A673 (cell line): ENCODE results near the gene SERPINH1. TPM values are rescaled to one million over a fixed set of nuclear protein-coding genes. Genes with fewer than 3 reads are reported as not detected.
A peak's percentile ranks its signal among the peaks of the same experiment; 100 is the strongest.

Experiments used
- Bru-seq: library from RNA; stranded (reverse); fragments of 400-500 nt; gene quantifications from one replicate; lab custom pipeline; 2021; lab: Mats Ljungman, UMichigan
- BruChase-seq, 2 experiments: library from RNA; stranded (reverse); fragments of 400-500 nt; gene quantifications; one replicate each; lab custom pipeline; 2021; lab: Mats Ljungman, UMichigan
- BruUV-seq: library from RNA; stranded (reverse); fragments of 400-500 nt; replicated peaks from 2 replicates; lab custom pipeline; 2021; lab: Mats Ljungman, UMichigan
- CTCF ChIA-PET: fragments of 300-600 bp; sonication (Branson Sonifier 250); formaldehyde crosslinking; loops from one replicate; lab custom pipeline; 2022; ENCODE audit warnings: antibody characterized with exemption; lab: Charles Lee
- POLR2A ChIA-PET: fragments of 300-600 bp; sonication (Branson Sonifier 250); formaldehyde crosslinking; loops from one replicate; lab custom pipeline; 2022; ENCODE audit warnings: antibody characterized with exemption; ENCODE audit not compliant: low non-redundant PET; lab: Charles Lee
- DNase-seq: peaks from one replicate; pipeline ENCODE4 v3.0.0-alpha.2; 2015; ENCODE audit warnings: low spot score
- H3K27ac ChIP-seq: fragments of 200-600 bp; sonication (generic); 2 replicates; pipeline ENCODE4 v1.5.1; 2016; ENCODE audit warnings: mixed run types, low read depth, mild to moderate bottlenecking, mixed read lengths, antibody characterized with exemption, low read length; ENCODE audit not compliant: poor library complexity, severe bottlenecking
- H3K27me3 ChIP-seq: fragments of 200-600 bp; sonication (generic); replicated peaks from 2 replicates; pipeline ENCODE4 v1.6.1; 2017; ENCODE audit warnings: mixed run types, low read depth, mild to moderate bottlenecking, mixed read lengths, antibody characterized with exemption, low read length; ENCODE audit not compliant: insufficient read depth, poor library complexity
- H3K36me3 ChIP-seq: fragments of 200-600 bp; sonication (generic); 2 replicates; pipeline ENCODE4 v1.6.1; 2016; ENCODE audit warnings: mixed run types, mild to moderate bottlenecking, mixed read lengths, antibody characterized with exemption, low read length; ENCODE audit not compliant: insufficient read depth, poor library complexity, severe bottlenecking
- H3K4me1 ChIP-seq: fragments of 200-600 bp; sonication (generic); 2 replicates; pipeline ENCODE4 v1.6.1; 2017; ENCODE audit warnings: mixed run types, mild to moderate bottlenecking, mixed read lengths, antibody characterized with exemption, low read length; ENCODE audit not compliant: insufficient read depth, poor library complexity, severe bottlenecking
- H3K4me3 ChIP-seq: fragments of 200-600 bp; sonication (generic); 2 replicates; pipeline ENCODE4 v1.5.1; 2016; ENCODE audit warnings: low read depth, mixed run types, mild to moderate bottlenecking, mixed read lengths, low read length; ENCODE audit not compliant: poor library complexity, severe bottlenecking
- H3K9me3 ChIP-seq: fragments of 200-600 bp; sonication (generic); 2 replicates; pipeline ENCODE4 v1.6.1; 2016; ENCODE audit warnings: mixed run types, low read depth, mild to moderate bottlenecking, mixed read lengths, antibody characterized with exemption, low read length; ENCODE audit not compliant: poor library complexity, severe bottlenecking
- EZH2 ChIP-seq: fragments of 200-600 bp; sonication (generic); IDR thresholded peaks from 2 replicates; pipeline ENCODE4 v1.6.1; 2017; ENCODE audit warnings: borderline replicate concordance, low read depth, mild to moderate bottlenecking, mixed read lengths, antibody characterized with exemption, low read length; ENCODE audit not compliant: poor library complexity, severe bottlenecking
- intact Hi-C: fragments of 100-400 bp; cut with micrococcal nuclease; formaldehyde crosslinking; loops from one replicate; pipeline ENCODE4 v1.10.0; 2022; ENCODE audit not compliant: unreplicated experiment
- long read RNA-seq: library from polyadenylated mRNA; stranded (forward); transcript quantifications from one replicate; pipeline ENCODE4 v2.0.0, GENCODE V29; 2022
- total RNA-seq: library from RNA; stranded (reverse); gene quantifications from 2 replicates; pipeline ENCODE4 v1.2.3, GENCODE V29; 2021
- TF ChIP-seq, protein P1 (sequence below): fragments of 300-800, 200-600 bp; sonication (generic); conservative IDR thresholded peaks from 2 replicates; pipeline ENCODE4 v1.5.1; 2017; ENCODE audit warnings: low read depth, mild to moderate bottlenecking, antibody characterized with exemption, low read length, moderate library complexity, mixed read lengths

Gene SERPINH1
- total RNA-seq (264 and 268 TPM in 2 replicates), Bru-seq, nascent RNA (percentile 84 among the genes with signal in this experiment), BruChase-seq, experiment 1, labeled RNA remaining after a 2-hour chase (percentile 85 among the genes with signal in this experiment), BruChase-seq, experiment 2, labeled RNA remaining after a 6-hour chase (percentile 95 among the genes with signal in this experiment)
- long read RNA-seq, transcript SERPINH1-201 (5 exons, 2,225 nt), result major isoform, 157 of 189 reads
- long read RNA-seq, partial matches to known transcripts, result 17 of 189 reads
- long read RNA-seq, other reads (novel, unspliced or antisense), result 12 of 189 reads

DNA sequence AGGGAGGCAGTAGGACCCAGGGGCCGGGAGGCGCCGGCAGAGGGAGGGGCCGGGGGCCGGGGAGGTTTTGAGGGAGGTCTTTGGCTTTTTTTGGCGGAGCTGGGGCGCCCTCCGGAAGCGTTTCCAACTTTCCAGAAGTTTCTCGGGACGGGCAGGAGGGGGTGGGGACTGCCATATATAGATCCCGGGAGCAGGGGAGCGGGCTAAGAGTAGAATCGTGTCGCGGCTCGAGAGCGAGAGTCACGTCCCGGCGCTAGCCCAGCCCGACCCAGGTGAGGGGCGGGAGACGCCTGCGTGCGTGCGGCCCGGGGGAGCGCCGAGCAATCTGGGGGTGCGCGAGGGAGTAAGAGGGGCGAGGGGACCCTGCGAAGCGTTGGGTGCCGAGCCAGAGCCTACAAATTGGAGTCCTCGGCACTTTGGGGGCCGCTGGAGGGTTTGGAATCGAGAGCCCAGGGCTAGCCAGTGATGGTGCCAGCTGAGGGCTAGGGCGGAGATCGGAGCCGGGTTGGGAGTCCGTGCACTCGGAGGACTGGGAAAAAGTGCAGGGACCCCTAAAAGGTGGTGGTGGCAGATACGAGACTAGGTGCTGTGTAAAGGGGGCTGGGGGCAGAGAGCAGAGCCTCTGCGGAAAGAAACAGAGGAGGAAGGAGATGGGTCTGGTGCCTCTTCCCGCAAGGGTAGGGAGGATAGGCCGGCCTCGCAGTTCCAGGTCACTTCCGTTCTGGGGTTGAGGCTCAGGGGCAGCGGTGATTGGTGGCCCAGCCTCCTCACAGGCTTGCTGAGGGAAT is at the start of gene SERPINH1:
Gene SERPINH1 (plus strand): TSS at position 206 of the 788 bp plus-strand sequence. CDS start 4,097 bp downstream, outside the sequence.
- Histone ChIP-seq H3K4me3 (peak within 1 kb of the TSS; percentile 86), H3K9me3 (no peaks in the 10 kb centered on the region), H3K36me3 (peaks cover 29% of the 10 kb centered on the region), H3K4me1 (peaks cover 66% of the 10 kb centered on the region), H3K27me3 (no peaks in the 10 kb centered on the region), H3K27ac (peak within 1 kb of the TSS; percentile 99)
- ChIA-PET POLR2A (interaction anchor here (0.5 to 1.6 kb wide), 3 partner anchors 8 to 146 kb away, joined by 4 to 11 read pairs (median 7); no protein-coding TSS in a partner anchor), CTCF (interaction anchor here (0.6 to 1.0 kb wide), 3 partner anchors 14 to 253 kb away, joined by 3 to 4 read pairs (median 4); no protein-coding TSS in a partner anchor)
- intact Hi-C loops, result no loop called here
- no peak for TF ChIP-seq EZH2
- TF ChIP-seq, protein P1, sequence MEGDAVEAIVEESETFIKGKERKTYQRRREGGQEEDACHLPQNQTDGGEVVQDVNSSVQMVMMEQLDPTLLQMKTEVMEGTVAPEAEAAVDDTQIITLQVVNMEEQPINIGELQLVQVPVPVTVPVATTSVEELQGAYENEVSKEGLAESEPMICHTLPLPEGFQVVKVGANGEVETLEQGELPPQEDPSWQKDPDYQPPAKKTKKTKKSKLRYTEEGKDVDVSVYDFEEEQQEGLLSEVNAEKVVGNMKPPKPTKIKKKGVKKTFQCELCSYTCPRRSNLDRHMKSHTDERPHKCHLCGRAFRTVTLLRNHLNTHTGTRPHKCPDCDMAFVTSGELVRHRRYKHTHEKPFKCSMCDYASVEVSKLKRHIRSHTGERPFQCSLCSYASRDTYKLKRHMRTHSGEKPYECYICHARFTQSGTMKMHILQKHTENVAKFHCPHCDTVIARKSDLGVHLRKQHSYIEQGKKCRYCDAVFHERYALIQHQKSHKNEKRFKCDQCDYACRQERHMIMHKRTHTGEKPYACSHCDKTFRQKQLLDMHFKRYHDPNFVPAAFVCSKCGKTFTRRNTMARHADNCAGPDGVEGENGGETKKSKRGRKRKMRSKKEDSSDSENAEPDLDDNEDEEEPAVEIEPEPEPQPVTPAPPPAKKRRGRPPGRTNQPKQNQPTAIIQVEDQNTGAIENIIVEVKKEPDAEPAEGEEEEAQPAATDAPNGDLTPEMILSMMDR, result no peak
- DNase-seq, result peak; percentile 93
- no TSS peak for BruUV-seq

DNA sequence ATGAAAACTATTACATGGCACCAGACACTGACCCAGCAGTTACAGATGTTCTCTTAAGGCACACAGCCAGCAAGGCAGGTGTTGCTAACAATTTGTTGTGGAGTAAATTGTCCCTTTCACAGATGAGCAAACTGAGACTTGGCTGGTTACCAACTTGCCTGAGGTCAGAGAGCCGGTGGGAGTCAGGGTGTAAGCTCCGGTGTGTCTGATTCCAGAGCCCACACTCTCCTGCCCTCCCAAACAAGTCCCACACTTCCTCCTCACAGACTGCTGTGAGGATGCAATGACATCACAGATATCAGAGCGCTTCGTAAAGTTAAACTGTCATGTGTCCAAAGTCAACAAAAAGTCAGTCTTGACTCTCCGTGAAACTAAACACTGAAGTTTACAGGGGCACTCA is 48.8 kb upstream of the SERPINH1 start:
- Histone ChIP-seq H3K4me3 (no peak overlapping the region), H3K27ac (no peak overlapping the region), H3K9me3 (no peaks in the 10 kb centered on the region), H3K36me3 (no peaks in the 10 kb centered on the region), H3K4me1 (no peaks in the 10 kb centered on the region), H3K27me3 (no peaks in the 10 kb centered on the region)
- intact Hi-C loops, result no loop called here
- BruUV-seq, result no TSS peak
- no peak for TF ChIP-seq EZH2
- TF ChIP-seq, protein P1, result no peak
- ChIA-PET POLR2A (no interaction called here), CTCF (no interaction called here)
- no peak for DNase-seq

DNA sequence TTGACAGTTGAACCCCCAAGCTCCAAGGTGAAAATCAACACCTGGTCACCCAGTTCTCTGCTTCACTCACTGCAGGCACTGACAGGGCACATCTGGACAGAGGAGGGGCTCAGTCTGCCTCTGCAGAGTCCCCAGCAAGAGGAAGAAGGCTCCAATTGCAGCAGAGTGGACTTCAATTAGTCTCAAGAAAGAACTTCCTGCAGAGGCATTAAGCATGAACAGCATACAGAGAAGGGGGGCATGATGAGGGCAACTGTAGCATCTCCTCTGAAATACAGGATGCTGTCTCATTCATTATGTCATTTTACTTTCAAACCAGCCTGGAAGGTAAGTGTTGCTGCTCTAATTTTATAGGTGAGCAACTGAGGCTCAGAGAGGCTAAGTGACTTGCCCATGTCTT is 47.5 kb upstream of the SERPINH1 start:
- no peaks in the 10 kb centered on the region for H3K27me3 ChIP-seq
- BruUV-seq, result no TSS peak
- H3K27ac ChIP-seq, result no peak overlapping the region
- CTCF ChIA-PET, result no interaction called here
- no peaks in the 10 kb centered on the region for H3K36me3 ChIP-seq
- no peaks in the 10 kb centered on the region for H3K9me3 ChIP-seq
- POLR2A ChIA-PET, result no interaction called here
- intact Hi-C loops, result no loop called here
- TF ChIP-seq, protein P1, result no peak
- TF ChIP-seq EZH2, result no peak
- no peaks in the 10 kb centered on the region for H3K4me1 ChIP-seq
- no peak for DNase-seq
- no peak overlapping the region for H3K4me3 ChIP-seq
